ENCODE results near the gene BRAF.
"Not testable (repeated sequence)": the region's sequence is repeated elsewhere in the genome, so short reads cannot be mapped to it uniquely, and the experiment has no call there.

The BRAF gene

GRCh38 chr7:140754506-140754905 lies 170.2 kb downstream of the BRAF start:
- TF ChIP-seq CTCF (IDR thresholded peaks at IDR 0.05; ENCODE audit: extremely low read depth, missing control alignments): no peak
- DNase-seq (ENCODE audit: low spot score): no peak

GRCh38 chr7:140752533-140752932 lies 172.2 kb downstream of the BRAF start:
- TF ChIP-seq CTCF (IDR thresholded peaks at IDR 0.05; ENCODE audit: extremely low read depth, missing control alignments): no peak
- no peak for DNase-seq (ENCODE audit: low spot score)

- no peak for DNase-seq (ENCODE audit: low spot score)
- no peak for TF ChIP-seq CTCF (IDR thresholded peaks at IDR 0.05; ENCODE audit: extremely low read depth, missing control alignments)
These were observed 178.0 kb downstream of the BRAF start for GRCh38 chr7:140746751-140747150.

GRCh38 chr7:140745266-140746058 lies 179.3 kb downstream of the BRAF start:
- TF ChIP-seq CTCF (IDR thresholded peaks at IDR 0.05; ENCODE audit: extremely low read depth, missing control alignments): no peak
- DNase-seq (ENCODE audit: low spot score): no peak

GRCh38 chr7:140744005-140744404 lies 180.7 kb downstream of the BRAF start:
- no peak for TF ChIP-seq CTCF (IDR thresholded peaks at IDR 0.05; ENCODE audit: extremely low read depth, missing control alignments)
- DNase-seq (ENCODE audit: low spot score): no peak

DNA sequence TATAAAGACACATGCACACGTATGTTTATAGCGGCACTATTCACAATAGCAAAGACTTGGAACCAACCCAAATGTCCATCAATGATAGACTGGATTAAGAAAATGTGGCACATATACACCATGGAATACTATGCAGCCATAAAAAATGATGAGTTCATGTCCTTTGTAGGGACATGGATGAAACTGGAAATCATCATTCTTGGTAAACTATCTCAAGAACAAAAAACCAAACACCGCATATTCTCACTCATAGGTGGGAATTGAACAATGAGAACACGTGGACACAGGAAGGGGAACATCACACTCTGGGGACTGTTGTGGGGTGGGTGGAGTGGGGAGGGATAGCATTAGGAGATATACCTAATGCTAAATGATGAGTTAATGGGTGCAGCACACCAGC lies 181.5 kb downstream of the BRAF start:
- not testable (repeated sequence) for DNase-seq (ENCODE audit: low spot score)

DNA sequence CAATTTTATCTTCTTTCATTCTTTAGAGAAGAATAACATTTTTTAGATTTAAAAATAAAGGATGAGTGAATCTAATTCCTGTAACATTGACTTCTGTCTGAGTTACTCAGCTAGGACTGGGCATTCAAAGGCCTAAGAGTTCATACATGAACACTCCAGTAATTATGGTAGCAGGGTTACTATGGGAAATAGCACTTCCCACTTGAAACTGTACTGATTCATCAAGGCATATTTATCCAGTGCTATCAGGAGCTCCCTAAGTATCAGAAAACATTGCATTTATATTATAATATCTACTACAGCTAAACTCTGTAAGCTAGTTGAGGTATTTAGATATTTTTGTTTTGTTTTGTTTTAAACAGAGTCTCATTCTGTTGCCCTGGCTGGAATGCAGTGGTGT lies 186.4 kb downstream of the BRAF start:
- no peak for DNase-seq (ENCODE audit: low spot score)
- TF ChIP-seq CTCF (IDR thresholded peaks at IDR 0.05; ENCODE audit: extremely low read depth, missing control alignments): no peak

DNA sequence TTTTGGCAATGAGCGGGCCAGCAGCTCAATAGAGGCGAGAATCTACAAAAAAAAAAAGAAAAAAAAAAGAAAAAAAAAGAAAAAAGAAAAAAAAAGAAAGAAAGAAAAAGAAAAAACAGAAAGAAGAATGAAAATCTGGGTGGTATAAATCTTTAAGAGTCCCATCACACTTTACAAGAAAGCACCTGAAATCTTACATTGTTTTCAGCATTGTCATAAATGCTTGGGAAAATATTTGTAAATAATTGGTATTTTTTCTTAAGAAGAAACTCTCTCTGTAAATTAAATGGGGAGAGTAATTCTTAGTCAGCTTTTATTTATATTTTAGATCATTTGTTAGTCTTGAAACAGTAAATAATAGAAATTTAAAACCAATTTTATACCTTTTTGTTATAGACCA lies 190.0 kb downstream of the BRAF start:
- DNase-seq (ENCODE audit: low spot score): no peak
- no peak for TF ChIP-seq CTCF (IDR thresholded peaks at IDR 0.05; ENCODE audit: extremely low read depth, missing control alignments)

All from GM20000 (cell line).